HL-60 (cell line): Measurements from ENCODE around the gene CFAP100.

Source experiments
- CTCF ChIP-seq: IDR thresholded peaks from one replicate; pipeline ENCODE4 v1.5.1; 2011; ENCODE audit warnings: low read length, control low read depth, inconsistent platforms; ENCODE audit not compliant: insufficient read depth
- POLR2AphosphoS5 ChIP-seq: IDR thresholded peaks from 2 replicates; pipeline ENCODE4 v1.6.1; 2012; ENCODE audit warnings: low read depth
- REST ChIP-seq: IDR thresholded peaks from 2 replicates; pipeline ENCODE4 v1.6.1; 2012; ENCODE audit warnings: low read depth; ENCODE audit not compliant: insufficient replicate concordance

- TF ChIP-seq CTCF = no peak
- TF ChIP-seq POLR2AphosphoS5 = no peak
- TF ChIP-seq REST = no peak
Measured at GRCh38 chr3:126361211-126361610, 33.5 kb upstream of the CFAP100 start.
